K562 (cell line): ENCODE measurements around the gene MARK2. TPM values are rescaled to one million over a fixed set of nuclear protein-coding genes. Genes with fewer than 3 reads are reported as not detected.

ENCODE experiments used
- ATAC-seq: fragments of 200-7000 bp; cut with Tn5 transposase; 3 replicates; pipeline ENCODE4 v1.9.1; 2020; ENCODE audit warnings: moderate library complexity
- BruUV-seq: library from RNA; stranded (reverse); fragments of 400-500 nt; replicated peaks from 2 replicates; lab custom pipeline; 2021; lab: Mats Ljungman, UMichigan
- CTCF ChIA-PET: fragments of 300-600 bp; formaldehyde crosslinking; extraction: SDS; loops from one replicate; lab custom pipeline; 2021; ENCODE audit warnings: low intra/inter-chr PET ratio; lab: Yijun Ruan, JAX
- POLR2A ChIA-PET: fragments of 300-600, 350-650 bp; sonication (Branson Sonifier 250); formaldehyde crosslinking; extraction: SDS; loops from one replicate; lab custom pipeline; 2021; ENCODE audit warnings: antibody characterized with exemption, inconsistent platforms; lab: Yijun Ruan, JAX
- DNase-seq, 4 experiments: peaks; one replicate each; pipeline versions ENCODE4 v3.0.0 to v3.0.0-alpha.2; 2011 to 2018; ENCODE audit warnings: low spot score in 3 of 4, mixed read lengths in 3 of 4; ENCODE audit errors: extremely low read depth in 1 of 4
- FAIRE-seq: peaks from 2 replicates; lab custom pipeline; 2011; peaks lifted over from hg19 to GRCh38; lab: Jason Lieb, UNC
- H2AFZ ChIP-seq: 2 replicates; pipeline ENCODE4 v1.6.0; 2011; ENCODE audit warnings: low read depth, low read length, control low read depth, inconsistent platforms
- H3K27ac ChIP-seq: fragments of 200-600 bp; 3 replicates; pipeline ENCODE4 v1.8.0; 2011; ENCODE audit warnings: low read depth, mild to moderate bottlenecking, control low read depth, inconsistent platforms, low read length, moderate library complexity, mixed read lengths; ENCODE audit errors: extremely low read depth
- H3K27me3 ChIP-seq, 2 experiments: fragments of 300-600 bp in 1 of 2; 2 replicates in 1 of 2; 3 replicates in 1 of 2; pipeline versions ENCODE4 v1.6.0 to v1.8.0; 2011; ENCODE audit warnings: inconsistent platforms in 2 of 2, low read length in 2 of 2, mild to moderate bottlenecking in 1 of 2, mixed read lengths in 1 of 2, moderate library complexity in 1 of 2; ENCODE audit not compliant: control insufficient read depth in 2 of 2, insufficient read depth in 2 of 2
- H3K36me3 ChIP-seq: fragments of 300-600 bp; 3 replicates; pipeline ENCODE4 v1.8.0; 2011; ENCODE audit warnings: mild to moderate bottlenecking, low read length, inconsistent platforms; ENCODE audit not compliant: control insufficient read depth, insufficient read depth
- H3K4me1 ChIP-seq, 2 experiments: fragments of 200-600 bp in 1 of 2; replicated peaks in 1 of 2; 2 replicates in 1 of 2; 3 replicates in 1 of 2; pipeline versions ENCODE4 v1.5.1 to v1.8.0; 2011; ENCODE audit warnings: inconsistent platforms in 2 of 2, low read length in 2 of 2, mild to moderate bottlenecking in 1 of 2, mixed read lengths in 1 of 2, moderate library complexity in 1 of 2; ENCODE audit not compliant: control insufficient read depth in 2 of 2, insufficient read depth in 2 of 2
- H3K4me2 ChIP-seq: 2 replicates; pipeline ENCODE4 v1.6.1; 2011; ENCODE audit warnings: low read length, control low read depth, inconsistent platforms, mixed read lengths; ENCODE audit not compliant: insufficient read depth
- H3K4me3 ChIP-seq: fragments of 200-600 bp; sonication (generic), shearing (Covaris generic); 2 replicates; pipeline ENCODE4 v1.5.1; 2016; ENCODE audit warnings: control low read depth, inconsistent platforms
- H3K79me2 ChIP-seq: fragments of 200-600 bp; 3 replicates; pipeline ENCODE4 v1.8.0; 2011; ENCODE audit warnings: low read length, inconsistent platforms; ENCODE audit not compliant: control insufficient read depth, insufficient read depth
- H3K9ac ChIP-seq, 2 experiments: 2 replicates each; pipeline versions ENCODE4 v1.6.0 to v1.6.1; 2011; ENCODE audit warnings: low read depth in 2 of 2, low read length in 2 of 2, control low read depth in 1 of 2, inconsistent platforms in 1 of 2, mild to moderate bottlenecking in 1 of 2, mixed read lengths in 1 of 2; ENCODE audit not compliant: insufficient read depth in 1 of 2
- H3K9me1 ChIP-seq: one replicate; pipeline ENCODE4 v1.6.0; 2011; ENCODE audit warnings: inconsistent platforms, mild to moderate bottlenecking, low read length, moderate library complexity; ENCODE audit not compliant: control insufficient read depth, insufficient read depth
- H3K9me3 ChIP-seq: replicated peaks from 2 replicates; pipeline ENCODE4 v1.5.1; 2011; ENCODE audit warnings: low read depth, low read length, inconsistent platforms; ENCODE audit not compliant: control insufficient read depth, insufficient read depth
- H4K20me1 ChIP-seq: replicated peaks from 2 replicates; pipeline ENCODE4 v1.6.1; 2011; ENCODE audit warnings: low read length, inconsistent platforms, mixed read lengths; ENCODE audit not compliant: control insufficient read depth, insufficient read depth
- CUX1 ChIP-seq: fragments of 200-800 bp; sonication (Bioruptor generic); IDR thresholded peaks from 2 replicates; pipeline ENCODE4 v1.6.1; 2016; ENCODE audit warnings: missing genetic modification characterization, missing compliant biosample characterization
- E2F1 ChIP-seq: sonication (generic); formaldehyde crosslinking; IDR thresholded peaks from 2 replicates; pipeline ENCODE4 v1.8.1; 2023; ENCODE audit warnings: mild to moderate bottlenecking, missing genetic modification reagents, moderate library complexity
- HMG20B ChIP-seq: fragments of 250-450 bp; sonication (Bioruptor Pico); IDR thresholded peaks from 2 replicates; pipeline ENCODE4 v1.5.0; 2021; ENCODE audit warnings: mild to moderate bottlenecking
- ILF3 ChIP-seq: fragments of 450-650 bp; IDR thresholded peaks from 2 replicates; pipeline ENCODE4 v1.6.1; 2018; ENCODE audit warnings: antibody characterized with exemption, mild to moderate bottlenecking, moderate library complexity, borderline replicate concordance
- KDM2B ChIP-seq: fragments of 250-450 bp; sonication (Bioruptor Pico); IDR thresholded peaks from 2 replicates; pipeline ENCODE4 v1.8.0; 2021; ENCODE audit warnings: mild to moderate bottlenecking, moderate library complexity
- MAFF ChIP-seq: IDR thresholded peaks from 2 replicates; pipeline ENCODE4 v1.6.1; 2012; ENCODE audit warnings: low read length, improper control_type of control experiment
- MCM2 ChIP-seq: fragments of 450-650 bp; IDR thresholded peaks from 2 replicates; pipeline ENCODE4 v1.6.1; 2017; ENCODE audit warnings: low read depth, mild to moderate bottlenecking
- ZNF511 ChIP-seq: sonication (generic); formaldehyde crosslinking; IDR thresholded peaks from 2 replicates; pipeline ENCODE4 v1.8.0; 2022; ENCODE audit warnings: mild to moderate bottlenecking, missing genetic modification reagents
- ZNF583 ChIP-seq: fragments of 250-450 bp; sonication (Bioruptor Pico); IDR thresholded peaks from 2 replicates; pipeline ENCODE4 v1.4.0; 2020
- WGBS: fragments of 100-300 bp; shearing (Covaris generic); methylation state at CpG from one replicate; pipeline ENCODE4 v1.1.6; 2016; ENCODE audit warnings: low coverage, mixed read lengths; ENCODE audit not compliant: insufficient coverage; ENCODE audit errors: missing lambda C conversion rate; 5-methylcytosine and 5-hydroxymethylcytosine counted together
- in situ Hi-C: fragments of 300-500 bp; cut with MboI; formaldehyde crosslinking; loops from 4 replicates; pipeline ENCODE4 v1.15.0; 2018; ENCODE audit warnings: inconsistent platforms, mixed read lengths
- intact Hi-C: fragments of 100-400 bp; cut with micrococcal nuclease; formaldehyde crosslinking; loops from 2 replicates; pipeline ENCODE4 v1.14.2; 2022
- polyA plus RNA-seq, 8 experiments: library from polyadenylated mRNA; depleted of rRNA in 4 of 8; stranded (reverse) in 5 of 8; unstranded in 3 of 8; fragments of >200 nt; fragmentation: Nextera tagmentation in 2 of 8; fragmentation: Illumina TruSeq in 1 of 8; extraction: Ambion mirVana in 2 of 8; extraction: Trizol in 1 of 8; gene quantifications; 2 replicates each; pipeline versions ENCODE4 v1.2.1 to v1.2.3, GENCODE V29; 2011 to 2014; ENCODE audit warnings: inconsistent platforms in 1 of 8, missing spikeins in 1 of 8
- total RNA-seq, 7 experiments: library from RNA; depleted of rRNA in 6 of 7; stranded (reverse); fragments of >200 nt in 6 of 7; fragmentation: Illumina TruSeq in 2 of 7; extraction: Trizol in 2 of 7; gene quantifications; 2 replicates each; pipeline versions ENCODE4 v1.2.1 to v1.2.3, GENCODE V29; 2011 to 2021; ENCODE audit warnings: low replicate concordance in 1 of 7
- TF ChIP-seq, protein P1 (sequence below): fragments of 250-450 bp; sonication (Bioruptor Pico); IDR thresholded peaks from 2 replicates; pipeline ENCODE4 v1.8.0; 2021; ENCODE audit warnings: borderline replicate concordance, mild to moderate bottlenecking, moderate library complexity; ENCODE audit not compliant: poor library complexity, severe bottlenecking

The MARK2 gene
- total and polyA plus RNA-seq, 9 of the 15 experiments (the other 6 are each of a cell fraction or from before 2014, with no cell fraction given), result 0.32 to 43.5 (median 15.1) TPM

DNA sequence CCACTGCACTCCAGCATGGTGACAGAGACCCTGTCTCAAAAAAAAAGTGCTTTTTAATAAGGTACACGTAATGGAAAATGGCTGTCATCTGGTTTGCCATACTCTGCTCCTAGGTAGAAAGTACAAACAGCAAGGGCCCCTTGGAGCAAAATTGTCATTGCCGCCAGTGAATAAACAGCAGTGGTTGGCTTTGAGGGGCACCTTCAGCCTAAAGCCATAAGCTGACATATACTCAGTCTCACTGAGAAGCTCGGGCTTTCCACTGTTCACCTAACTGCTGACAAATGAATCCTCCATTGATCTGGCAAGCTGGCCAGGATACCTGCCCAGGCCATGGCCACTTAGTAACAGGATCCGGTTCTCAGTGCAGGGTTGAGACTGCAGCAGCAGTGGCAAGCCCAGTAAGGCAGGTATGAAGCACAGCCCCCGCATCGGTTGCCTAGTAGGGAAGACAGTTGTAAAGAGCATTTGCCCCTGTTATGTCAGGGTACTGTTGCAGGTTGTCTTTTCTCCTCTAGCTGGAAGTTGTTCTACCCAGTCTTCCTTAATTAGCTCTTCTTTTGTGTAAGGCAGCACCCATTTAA, 38.8 kb downstream of the MARK2 start:
- Histone ChIP-seq H3K9me3 (no peaks in the 10 kb centered on the region), H2AFZ (no peak overlapping the region), H3K4me2 (no peak overlapping the region), H3K4me3 (no peak overlapping the region), H3K9me1 (no peaks in the 10 kb centered on the region), H3K36me3 (peaks cover 29% of the 10 kb centered on the region; the same call in 2 of the 3 replicates), H3K79me2 (peaks cover 79% of the 10 kb centered on the region), H4K20me1 (peaks cover 16% of the 10 kb centered on the region; the same call in 1 of the 2 replicates), H3K27me3 (no peaks in the 10 kb centered on the region), H3K4me1 (peaks cover 30 to 36% of the 10 kb centered on the region in 2 experiments), H3K27ac (no peak overlapping the region), H3K9ac (0 out of 4 replicates have a peak overlapping the region, but pooled peaks of 1 of the 2 experiments have one; percentile 14)
- no TSS peak for BruUV-seq
- no peak for FAIRE-seq
- in situ Hi-C loops, result no loop called here
- CTCF ChIA-PET, result no interaction called here
- no peak for DNase-seq
- POLR2A ChIA-PET, result interaction anchor here (0.5 to 2.9 kb wide), 3 partner anchors 10 to 1546 kb away, joined by 3 to 10 read pairs (median 5); no protein-coding TSS in a partner anchor
- intact Hi-C loops, result no loop called here
- no peak for ATAC-seq
- 89% methylated on average over 6 of the region's 6 CpGs for WGBS
- no peak for TF ChIP-seq MCM2
- TF ChIP-seq ZNF511, result no peak
- no peak for TF ChIP-seq HMG20B
- no peak for TF ChIP-seq ILF3
- TF ChIP-seq, protein P1, sequence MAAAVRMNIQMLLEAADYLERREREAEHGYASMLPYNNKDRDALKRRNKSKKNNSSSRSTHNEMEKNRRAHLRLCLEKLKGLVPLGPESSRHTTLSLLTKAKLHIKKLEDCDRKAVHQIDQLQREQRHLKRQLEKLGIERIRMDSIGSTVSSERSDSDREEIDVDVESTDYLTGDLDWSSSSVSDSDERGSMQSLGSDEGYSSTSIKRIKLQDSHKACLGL (CRISPR knock-in tag), result no peak
- no peak for TF ChIP-seq MAFF
- TF ChIP-seq KDM2B (CRISPR knock-in tag), result no peak
- TF ChIP-seq ZNF583 (CRISPR knock-in tag), result no peak
- TF ChIP-seq CUX1, result no peak
- TF ChIP-seq E2F1 (CRISPR knock-in tag), result no peak
